Upper lobe of left lung (tissue), 6 donors: Measurements from ENCODE around the gene YARS2. TPM values are rescaled to one million over a fixed set of nuclear protein-coding genes. Genes with fewer than 3 reads are reported as not detected.

ENCODE experiments used
- ATAC-seq, 2 donors: fragments of 200-7000 bp; cut with Tn5 transposase; one replicate each; pipeline ENCODE4 v1.9.1; 2022; ENCODE audit warnings: mild to moderate bottlenecking in 2 of 2, moderate library complexity in 2 of 2; ENCODE audit not compliant: low FRiP score in 2 of 2
- DNase-seq, 2 donors: peaks; one replicate each; pipeline ENCODE4 v3.0.0-alpha.2; 2019 to 2020
- H3K27ac ChIP-seq, 4 donors: fragments of 200-600 bp; sonication (generic); one replicate each; pipeline ENCODE4 v1.5.1; 2016 to 2019
- H3K27me3 ChIP-seq, 4 donors: fragments of 200-600 bp; sonication (generic); one replicate each; pipeline ENCODE4 v1.5.1; 2017 to 2019
- H3K36me3 ChIP-seq, 4 donors: fragments of 200-600 bp; sonication (generic); one replicate each; pipeline ENCODE4 v1.5.1; 2016 to 2019
- H3K4me1 ChIP-seq, 4 donors: fragments of 200-600 bp; sonication (generic); one replicate each; pipeline ENCODE4 v1.5.1; 2018 to 2019
- H3K4me3 ChIP-seq, 4 donors: fragments of 200-600 bp; sonication (generic); one replicate each; pipeline ENCODE4 v1.5.1; 2017 to 2019; ENCODE audit warnings: mild to moderate bottlenecking in 2 of 4, moderate library complexity in 1 of 4
- H3K9me3 ChIP-seq, 4 donors: fragments of 200-600 bp; sonication (generic); one replicate each; pipeline ENCODE4 v1.5.1; 2018 to 2019
- CTCF ChIP-seq, 6 experiments: fragments of 450-650 bp in 4 of 6; fragments of 200-600 bp in 2 of 6; sonication (generic) in 2 of 6; IDR thresholded peaks; one replicate each; pipeline ENCODE4 v1.5.1; 2016 to 2019; ENCODE audit warnings: antibody characterized with exemption in 6 of 6
- EP300 ChIP-seq, 4 donors: sonication (generic); formaldehyde crosslinking; IDR thresholded peaks; one replicate each; pipeline ENCODE4 v1.5.1; 2017; ENCODE audit warnings: antibody characterized with exemption in 4 of 4, control low read depth in 2 of 4
- POLR2A ChIP-seq, 4 donors: fragments of 450-650 bp; IDR thresholded peaks; one replicate each; pipeline ENCODE4 v1.5.1; 2016 to 2017; ENCODE audit warnings: antibody characterized with exemption in 4 of 4, mild to moderate bottlenecking in 2 of 4
- POLR2AphosphoS5 ChIP-seq, 2 donors: sonication (generic); formaldehyde crosslinking; IDR thresholded peaks; one replicate each; pipeline ENCODE4 v1.5.1; 2017; ENCODE audit warnings: antibody characterized with exemption in 2 of 2
- WGBS, 2 donors: methylation state at CpG; one replicate each; pipeline ENCODE4 v1.1.5; 2017 to 2018; 5-methylcytosine and 5-hydroxymethylcytosine counted together
- total RNA-seq, 6 donors: library from RNA; depleted of rRNA in 4 of 6; stranded (reverse); fragments of >200 nt in 4 of 6; gene quantifications; one replicate each; pipeline versions ENCODE4 v1.1.0 to v1.2.1, GENCODE V29; 2016 to 2021
- donor health status: DM: no; HTN: no; CAD: no; lungs with moderate emphysema.
- donor health status: DM: no; HTN: yes; CAD: no; lungs with severe emphysema.

The YARS2 gene
- total RNA-seq, 6 donors from 2014 or later, result 11.4 to 19.5 (median 14.9) TPM

DNA sequence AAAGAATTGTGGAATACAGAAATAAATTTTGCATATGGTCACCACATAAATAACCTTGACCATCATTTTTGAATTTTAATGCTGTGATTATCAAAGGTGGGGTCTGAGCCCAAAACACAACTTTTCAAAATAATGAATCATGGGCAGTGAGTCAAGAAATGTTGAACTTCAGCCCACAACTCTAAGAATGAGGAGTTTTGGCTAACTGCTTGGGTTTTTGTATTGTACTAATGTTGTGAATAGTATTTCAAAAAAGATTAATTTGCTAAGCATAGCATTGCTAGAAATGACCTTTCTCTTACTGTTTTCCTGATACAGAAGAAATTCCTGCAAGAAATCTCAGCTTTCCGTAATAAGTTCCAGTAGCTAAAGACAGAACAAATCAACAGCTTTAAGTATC is 24.4 kb upstream of the YARS2 start:
- 32 to 34% methylated on average over 1 of the region's 1 CpG for WGBS, 2 donors
- no peak overlapping the region for H3K27ac ChIP-seq

GRCh38 chr12:32777691-32778175 is 22.0 kb upstream of the YARS2 start:
- Histone ChIP-seq H3K27ac (no peak overlapping the region), H3K36me3 (no peaks in the 10 kb centered on the region), H3K4me1 (no peaks in the 10 kb centered on the region), H3K9me3 (no peaks in the 10 kb centered on the region), H3K4me3 (no peak overlapping the region), H3K27me3 (no peaks in the 10 kb centered on the region)
- DNase-seq (no peak), ATAC-seq (no peak)
- TF ChIP-seq EP300 (IDR thresholded peaks at IDR 0.05) (no peak), POLR2A (IDR thresholded peaks at IDR 0.05) (no peak), CTCF (IDR thresholded peaks at IDR 0.05) (no peak), POLR2AphosphoS5 (IDR thresholded peaks at IDR 0.05) (no peak)
- WGBS, 2 donors, result 79 to 81% methylated on average over 6 of the region's 6 CpGs

More for the DNA sequence above, 24.4 kb upstream of the YARS2 start:
- Histone ChIP-seq H3K27me3 (no peaks in the 10 kb centered on the region), H3K9me3 (no peaks in the 10 kb centered on the region), H3K4me3 (no peak overlapping the region), H3K36me3 (no peaks in the 10 kb centered on the region), H3K4me1 (no peaks in the 10 kb centered on the region)
- ATAC-seq, result no peak
- no peak for DNase-seq
- no peak for TF ChIP-seq POLR2AphosphoS5 (IDR thresholded peaks at IDR 0.05)
- no peak for TF ChIP-seq EP300 (IDR thresholded peaks at IDR 0.05)
- no peak for TF ChIP-seq POLR2A (IDR thresholded peaks at IDR 0.05)
- no peak for TF ChIP-seq CTCF (IDR thresholded peaks at IDR 0.05)

DNA sequence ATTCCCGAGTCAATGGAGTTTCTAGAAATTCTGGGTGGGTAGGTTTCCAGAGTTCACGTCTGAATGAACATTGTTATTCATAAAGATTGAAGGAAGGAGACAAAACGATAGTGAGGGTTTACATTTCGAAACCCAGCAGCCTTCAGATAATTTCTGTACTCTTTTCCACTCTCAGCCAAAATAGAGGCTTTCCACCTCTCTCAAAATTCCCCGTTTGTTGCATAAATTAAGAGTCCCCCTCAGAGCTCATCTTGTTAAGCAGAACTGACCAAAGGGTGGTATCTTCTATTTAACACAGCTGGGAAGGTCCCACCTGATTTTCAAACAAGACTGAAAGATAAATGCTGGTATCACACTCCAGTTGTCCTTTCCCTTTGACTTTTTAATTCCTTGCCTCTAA is 21.5 kb upstream of the YARS2 start:
- Histone ChIP-seq H3K4me1 (no peaks in the 10 kb centered on the region), H3K9me3 (no peaks in the 10 kb centered on the region), H3K27ac (no peak overlapping the region), H3K4me3 (no peak overlapping the region), H3K36me3 (no peaks in the 10 kb centered on the region), H3K27me3 (no peaks in the 10 kb centered on the region)
- TF ChIP-seq EP300 (IDR thresholded peaks at IDR 0.05), result no peak
- no peak for TF ChIP-seq POLR2A (IDR thresholded peaks at IDR 0.05)
- TF ChIP-seq POLR2AphosphoS5 (IDR thresholded peaks at IDR 0.05), result no peak
- DNase-seq, result no peak
- ATAC-seq, result no peak
- WGBS, 2 donors, result 57 to 58% methylated on average over 5 of the region's 5 CpGs

GRCh38 chr12:32776258-32776657 is 20.6 kb upstream of the YARS2 start:
- Histone ChIP-seq H3K36me3 (no peaks in the 10 kb centered on the region), H3K27me3 (no peaks in the 10 kb centered on the region), H3K9me3 (no peaks in the 10 kb centered on the region), H3K4me1 (no peaks in the 10 kb centered on the region), H3K27ac (no peak overlapping the region), H3K4me3 (no peak overlapping the region)
- no peak for TF ChIP-seq EP300 (IDR thresholded peaks at IDR 0.05)
- TF ChIP-seq CTCF (IDR thresholded peaks at IDR 0.05), result no peak
- TF ChIP-seq POLR2A (IDR thresholded peaks at IDR 0.05), result no peak
- TF ChIP-seq POLR2AphosphoS5 (IDR thresholded peaks at IDR 0.05), result no peak
- 72 to 79% methylated on average over 4 of the region's 4 CpGs for WGBS, 2 donors
- DNase-seq (no peak), ATAC-seq (no peak)

- TF ChIP-seq CTCF (IDR thresholded peaks at IDR 0.05), result no peak
- no peak for DNase-seq
- Histone ChIP-seq H3K4me3 (no peak overlapping the region), H3K4me1 (no peaks in the 10 kb centered on the region), H3K36me3 (no peaks in the 10 kb centered on the region), H3K27me3 (no peaks in the 10 kb centered on the region), H3K27ac (no peak overlapping the region), H3K9me3 (no peaks in the 10 kb centered on the region)
- WGBS, 2 donors, result 57 to 66% methylated on average over 6 of the region's 6 CpGs
- no peak for ATAC-seq
Observed at GRCh38 chr12:32773691-32774090, 18.0 kb upstream of the YARS2 start.
